Activated naive CD4-positive, alpha-beta T cell treated with anti-CD3 and anti-CD28 coated beads, Interleukin-2, amount 50 U/mL, for 16 hours (primary cell): ENCODE results near the gene MSANTD1.

Source experiments
- DNase-seq: peaks from one replicate; pipeline ENCODE4 v3.0.0-alpha.2; 2020

Gene MSANTD1

GRCh38 chr4:3267576-3268394, 18.8 kb downstream of the MSANTD1 start:
- no peak for DNase-seq

- DNase-seq, result no peak
Measured at GRCh38 chr4:3268395-3269104, 19.6 kb downstream of the MSANTD1 start.

- DNase-seq, result no peak
Measured at GRCh38 chr4:3269105-3269927, 20.4 kb downstream of the MSANTD1 start.

- no peak for DNase-seq
Measured at GRCh38 chr4:3269991-3270611, 21.1 kb downstream of the MSANTD1 start.

- DNase-seq, result no peak
Measured at GRCh38 chr4:3271131-3271530, 22.2 kb downstream of the MSANTD1 start.

- no peak for DNase-seq
Measured at GRCh38 chr4:3276986-3277385, 28.0 kb downstream of the MSANTD1 start.

- DNase-seq, result no peak
Measured at GRCh38 chr4:3280466-3280865, 31.5 kb downstream of the MSANTD1 start.

- no peak for DNase-seq
Measured at GRCh38 chr4:3283483-3283882, 34.5 kb downstream of the MSANTD1 start.

- DNase-seq, result no peak
Measured at GRCh38 chr4:3283916-3284315, 35.0 kb downstream of the MSANTD1 start.

GRCh38 chr4:3284734-3285557, 36.0 kb downstream of the MSANTD1 start:
- DNase-seq, result no peak

- no peak for DNase-seq
Measured at GRCh38 chr4:3285558-3286334, 36.8 kb downstream of the MSANTD1 start.

GRCh38 chr4:3286335-3287175, 37.6 kb downstream of the MSANTD1 start:
- DNase-seq, result no peak

- no peak for DNase-seq
Measured at GRCh38 chr4:3287271-3287971, 38.5 kb downstream of the MSANTD1 start.

GRCh38 chr4:3287972-3288570, 39.1 kb downstream of the MSANTD1 start:
- DNase-seq, result no peak

GRCh38 chr4:3288571-3289094, 39.7 kb downstream of the MSANTD1 start:
- DNase-seq, result no peak

GRCh38 chr4:3290476-3290875, 41.5 kb downstream of the MSANTD1 start:
- no peak for DNase-seq

GRCh38 chr4:3290889-3291321, 41.9 kb downstream of the MSANTD1 start:
- DNase-seq, result no peak

GRCh38 chr4:3291411-3291968, 42.5 kb downstream of the MSANTD1 start:
- no peak for DNase-seq
